ENCODE results near the gene PIP5K1B.

- TF ChIP-seq EZH2 (IDR thresholded peaks at IDR 0.05; ENCODE audit: borderline replicate concordance, low read depth, low read length, severe bottlenecking) (no peak), CTCF (IDR thresholded peaks at IDR 0.05; ENCODE audit: borderline replicate concordance, extremely low read depth, low read length, poor library complexity, severe bottlenecking) (no peak)
Measured at GRCh38 chr9:68771376-68771775, 66.3 kb downstream of the PIP5K1B start.
